Measurements from ENCODE around the gene AUP1. TPM values are rescaled to one million over a fixed set of nuclear protein-coding genes. Genes with fewer than 3 reads are reported as not detected.

AUP1 gene
- total and polyA plus RNA-seq, 2 experiments from 2014 or later, result 121 to 195 TPM

DNA sequence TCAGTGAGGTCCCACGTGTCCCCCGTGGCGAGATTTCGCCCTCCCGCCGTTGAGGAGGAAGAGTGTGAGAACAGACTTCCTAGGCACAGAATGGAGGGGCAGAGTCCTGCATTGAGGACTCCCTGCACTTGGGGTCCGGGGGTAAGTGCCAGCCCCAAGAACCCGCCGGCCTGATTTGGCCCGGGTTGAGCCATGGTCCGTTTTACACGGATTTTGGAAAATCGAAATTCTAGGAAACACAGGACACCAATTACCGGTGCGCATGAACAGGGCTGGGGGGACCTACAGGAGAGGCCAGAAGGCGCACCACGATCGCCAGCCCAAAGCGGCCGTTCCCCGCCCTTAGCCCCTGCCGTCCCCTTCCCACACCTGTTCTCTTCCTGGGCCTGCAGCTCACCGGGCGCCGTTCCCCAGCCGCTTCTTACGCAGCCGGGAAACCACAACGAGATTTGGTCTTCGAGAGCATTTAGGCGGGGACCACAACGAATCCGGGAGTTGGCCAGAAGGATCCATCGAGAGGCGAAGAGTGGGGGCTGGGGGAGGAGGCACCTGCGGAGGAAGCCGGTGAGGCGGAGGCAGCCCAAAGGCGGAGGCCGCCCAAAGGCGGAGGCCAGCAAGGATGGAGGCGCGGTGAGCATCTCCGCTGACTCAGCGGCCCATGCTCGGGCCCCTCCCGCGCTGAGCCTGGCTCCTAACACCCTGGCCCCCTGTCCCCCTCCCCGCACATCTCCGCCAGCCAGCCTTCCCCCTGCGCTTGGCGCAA, 15.7 kb downstream of the AUP1 start:
- no peaks in the 10 kb centered on the region for H3K9me2 ChIP-seq (replicated peaks; ENCODE audit: insufficient read depth)
- no peaks in the 10 kb centered on the region for H3K79me2 ChIP-seq
- no peak overlapping the region for H2AFZ ChIP-seq
- H3K4me3 ChIP-seq, result no peak overlapping the region
- H3K27me3 ChIP-seq, result peaks cover 92% of the 10 kb centered on the region
- peaks cover 6% of the 10 kb centered on the region for H3K4me1 ChIP-seq (ENCODE audit: insufficient read depth)
- H3K9me3 ChIP-seq (ENCODE audit: low read depth), result no peaks in the 10 kb centered on the region
- no peak overlapping the region for H3K27ac ChIP-seq
- no peak for DNase-seq (ENCODE audit: low spot score)
- H3K4me2 ChIP-seq, result peak overlapping the region; percentile 64
- H3K36me3 ChIP-seq (replicated peaks; ENCODE audit: insufficient read depth, low read depth), result no peaks in the 10 kb centered on the region
- no peaks in the 10 kb centered on the region for H4K20me1 ChIP-seq (ENCODE audit: insufficient read depth, poor library complexity, severe bottlenecking)
- TF ChIP-seq, protein P1, sequence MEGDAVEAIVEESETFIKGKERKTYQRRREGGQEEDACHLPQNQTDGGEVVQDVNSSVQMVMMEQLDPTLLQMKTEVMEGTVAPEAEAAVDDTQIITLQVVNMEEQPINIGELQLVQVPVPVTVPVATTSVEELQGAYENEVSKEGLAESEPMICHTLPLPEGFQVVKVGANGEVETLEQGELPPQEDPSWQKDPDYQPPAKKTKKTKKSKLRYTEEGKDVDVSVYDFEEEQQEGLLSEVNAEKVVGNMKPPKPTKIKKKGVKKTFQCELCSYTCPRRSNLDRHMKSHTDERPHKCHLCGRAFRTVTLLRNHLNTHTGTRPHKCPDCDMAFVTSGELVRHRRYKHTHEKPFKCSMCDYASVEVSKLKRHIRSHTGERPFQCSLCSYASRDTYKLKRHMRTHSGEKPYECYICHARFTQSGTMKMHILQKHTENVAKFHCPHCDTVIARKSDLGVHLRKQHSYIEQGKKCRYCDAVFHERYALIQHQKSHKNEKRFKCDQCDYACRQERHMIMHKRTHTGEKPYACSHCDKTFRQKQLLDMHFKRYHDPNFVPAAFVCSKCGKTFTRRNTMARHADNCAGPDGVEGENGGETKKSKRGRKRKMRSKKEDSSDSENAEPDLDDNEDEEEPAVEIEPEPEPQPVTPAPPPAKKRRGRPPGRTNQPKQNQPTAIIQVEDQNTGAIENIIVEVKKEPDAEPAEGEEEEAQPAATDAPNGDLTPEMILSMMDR (IDR thresholded peaks at IDR 0.05; ENCODE audit: poor library complexity), result no peak
- TF ChIP-seq EZH2 (IDR thresholded peaks at IDR 0.05; ENCODE audit: borderline replicate concordance) (peak; percentile 76), EZH2phosphoT487 (IDR thresholded peaks at IDR 0.05; ENCODE audit: low read depth, severe bottlenecking, unreplicated experiment) (peak; percentile 83)
- WGBS (ENCODE audit: low lambda C conversion rate, missing lambda C conversion rate), result 3% methylated on average over 40 of the region's 52 CpGs

DNA sequence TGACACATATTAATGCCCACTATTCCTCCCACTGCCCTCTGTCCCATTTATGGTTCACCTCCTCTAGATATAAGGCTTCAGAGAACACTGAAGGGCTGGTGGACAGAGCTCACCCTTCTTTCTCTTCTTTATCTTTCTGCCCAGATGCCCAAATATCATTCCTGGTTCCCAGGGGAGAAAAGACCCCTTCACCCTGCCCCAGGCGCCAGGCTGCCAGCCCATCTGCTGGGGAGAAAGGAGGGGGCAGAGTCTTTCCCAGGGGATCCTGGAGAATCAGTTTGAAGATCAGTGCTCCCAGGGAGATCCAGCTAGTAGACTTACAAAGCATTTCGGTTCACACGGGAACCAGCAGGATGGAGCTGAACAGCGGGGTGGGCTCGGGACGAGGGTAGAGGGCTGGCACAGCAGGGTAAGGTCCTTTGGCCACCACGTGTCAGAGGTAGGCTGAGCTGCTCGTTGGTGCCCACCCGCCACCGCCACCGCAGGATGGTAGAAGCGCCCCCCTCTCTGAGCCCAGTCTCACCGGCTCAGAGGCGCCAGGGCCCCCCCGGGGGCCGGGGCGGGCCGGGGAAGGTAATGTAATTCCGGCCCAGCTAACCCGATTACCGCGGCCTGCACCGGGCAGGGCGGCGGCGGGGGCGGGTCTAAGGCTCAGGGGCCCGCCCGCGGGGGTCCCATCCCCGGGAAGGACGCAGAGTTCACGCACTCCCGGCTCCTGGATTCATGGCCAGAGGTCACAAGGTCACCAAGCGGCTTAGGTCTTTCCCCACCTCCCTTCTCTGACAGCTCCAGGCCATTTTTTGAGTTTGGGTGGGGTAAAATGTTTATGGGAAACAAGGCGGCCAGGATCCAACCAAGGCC, 16.5 kb downstream of the AUP1 start:
- H3K27me3 ChIP-seq, result peaks cover 84% of the 10 kb centered on the region
- no peak for DNase-seq (ENCODE audit: low spot score)
- no peaks in the 10 kb centered on the region for H3K36me3 ChIP-seq (replicated peaks; ENCODE audit: insufficient read depth, low read depth)
- H3K79me2 ChIP-seq, result no peaks in the 10 kb centered on the region
- no peak overlapping the region for H3K4me3 ChIP-seq
- H3K4me1 ChIP-seq (ENCODE audit: insufficient read depth), result peaks cover 10% of the 10 kb centered on the region
- TF ChIP-seq, protein P1 (IDR thresholded peaks at IDR 0.05; ENCODE audit: poor library complexity), result no peak
- TF ChIP-seq EZH2phosphoT487 (IDR thresholded peaks at IDR 0.05; ENCODE audit: low read depth, severe bottlenecking, unreplicated experiment), result no peak
- peak; percentile 15 for TF ChIP-seq EZH2 (IDR thresholded peaks at IDR 0.05; ENCODE audit: borderline replicate concordance)
- 3% methylated on average over 11 of the region's 36 CpGs for WGBS (ENCODE audit: low lambda C conversion rate, missing lambda C conversion rate)
- H3K4me2 ChIP-seq, result no peak overlapping the region
- no peak overlapping the region for H2AFZ ChIP-seq
- no peaks in the 10 kb centered on the region for H4K20me1 ChIP-seq (ENCODE audit: insufficient read depth, poor library complexity, severe bottlenecking)
- no peaks in the 10 kb centered on the region for H3K9me3 ChIP-seq (ENCODE audit: low read depth)
- H3K9me2 ChIP-seq (replicated peaks; ENCODE audit: insufficient read depth), result no peaks in the 10 kb centered on the region
- H3K27ac ChIP-seq, result no peak overlapping the region

DNA sequence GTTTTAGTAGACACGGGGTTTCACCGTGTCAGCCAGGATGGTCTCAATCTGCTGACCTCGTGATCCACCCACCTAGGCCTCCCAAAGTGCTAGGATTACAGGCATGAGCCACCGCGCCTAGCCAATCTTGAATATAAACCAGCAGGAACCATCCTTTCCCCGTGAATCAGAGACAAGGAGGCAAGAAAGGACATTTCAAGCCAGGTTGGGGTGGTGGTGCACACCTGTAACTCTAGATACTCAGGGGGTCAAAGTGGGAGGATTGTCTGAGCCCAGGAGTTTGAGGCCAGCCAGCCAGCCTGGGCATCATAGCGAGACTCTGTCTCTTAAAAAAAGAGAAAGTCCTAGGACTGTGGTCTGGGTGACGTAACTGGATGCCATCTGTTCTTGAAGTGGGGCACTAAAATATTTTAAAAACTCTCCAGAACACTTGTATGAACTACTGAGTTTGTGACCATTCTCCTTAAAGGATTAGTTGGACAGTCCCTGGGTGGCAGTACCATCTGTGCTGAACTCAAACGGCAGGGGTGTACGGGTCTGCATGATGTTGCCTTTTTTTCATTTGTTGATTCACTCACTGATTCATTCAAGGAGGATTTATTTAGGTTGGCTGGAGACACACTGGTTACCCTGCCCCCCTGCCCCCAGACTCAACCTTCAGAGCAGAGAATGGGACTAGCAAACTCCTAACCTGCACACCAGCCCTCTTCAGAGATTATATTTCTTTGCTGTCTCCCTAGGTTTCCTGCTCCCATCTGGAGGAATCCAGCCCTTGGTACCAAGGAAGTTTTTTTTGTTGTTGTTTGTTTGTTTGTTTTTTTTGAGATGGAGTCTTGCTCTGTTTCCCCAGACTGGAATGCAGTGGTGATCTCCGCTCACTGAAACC, 18.2 kb downstream of the AUP1 start:
- DNase-seq (ENCODE audit: low spot score), result no peak
- Histone ChIP-seq H3K9me3 (ENCODE audit: low read depth) (no peaks in the 10 kb centered on the region), H3K4me3 (no peak overlapping the region), H3K27me3 (peaks cover 67% of the 10 kb centered on the region), H3K9me2 (replicated peaks; ENCODE audit: insufficient read depth) (no peaks in the 10 kb centered on the region), H2AFZ (no peak overlapping the region), H4K20me1 (ENCODE audit: insufficient read depth, poor library complexity, severe bottlenecking) (no peaks in the 10 kb centered on the region), H3K4me1 (ENCODE audit: insufficient read depth) (peaks cover 13% of the 10 kb centered on the region), H3K79me2 (peaks cover 7% of the 10 kb centered on the region), H3K4me2 (no peak overlapping the region), H3K27ac (no peak overlapping the region), H3K36me3 (replicated peaks; ENCODE audit: insufficient read depth, low read depth) (no peaks in the 10 kb centered on the region)
- WGBS (ENCODE audit: low lambda C conversion rate, missing lambda C conversion rate), result 57% methylated on average over 11 of the region's 11 CpGs
- TF ChIP-seq, protein P1 (IDR thresholded peaks at IDR 0.05; ENCODE audit: poor library complexity), result no peak
- TF ChIP-seq EZH2phosphoT487 (IDR thresholded peaks at IDR 0.05; ENCODE audit: low read depth, severe bottlenecking, unreplicated experiment) (no peak), EZH2 (IDR thresholded peaks at IDR 0.05; ENCODE audit: borderline replicate concordance) (no peak)

All from hepatocyte (in vitro differentiated cells).